HepG2 (cell line): ENCODE data around the gene SOX4. TPM values are rescaled to one million over a fixed set of nuclear protein-coding genes. Genes with fewer than 3 reads are reported as not detected.

Experiments
- AKNA ChIP-seq: sonication (generic); formaldehyde crosslinking; IDR thresholded peaks from 2 replicates; pipeline ENCODE4 v1.4.0; 2020; ENCODE audit warnings: missing genetic modification reagents, borderline replicate concordance
- ATRX ChIP-seq: sonication (generic); formaldehyde crosslinking; IDR thresholded peaks from 2 replicates; pipeline ENCODE4 v1.4.0; 2020; ENCODE audit warnings: missing genetic modification reagents, borderline replicate concordance
- GTF2F1 ChIP-seq: fragments of 150-350 bp; IDR thresholded peaks from 2 replicates; pipeline ENCODE4 v1.6.1; 2014; ENCODE audit warnings: low read length
- HHEX ChIP-seq: IDR thresholded peaks from 2 replicates; pipeline ENCODE4 v1.6.1; 2016; ENCODE audit warnings: control low read depth
- LBX2 ChIP-seq: sonication (generic); formaldehyde crosslinking; IDR thresholded peaks from 2 replicates; pipeline ENCODE4 v1.5.0; 2020; ENCODE audit warnings: missing genetic modification reagents, mild to moderate bottlenecking, borderline replicate concordance
- MLXIP ChIP-seq: sonication (generic); formaldehyde crosslinking; IDR thresholded peaks from 2 replicates; pipeline ENCODE4 v1.9.0; 2021; ENCODE audit warnings: missing genetic modification reagents, borderline replicate concordance
- MTA3 ChIP-seq: sonication (generic); formaldehyde crosslinking; IDR thresholded peaks from 2 replicates; pipeline ENCODE4 v1.4.0; 2020; ENCODE audit warnings: missing genetic modification reagents
- NFYB ChIP-seq: sonication (generic); formaldehyde crosslinking; IDR thresholded peaks from 2 replicates; pipeline ENCODE4 v1.4.0; 2020; ENCODE audit warnings: missing genetic modification reagents
- SRSF1 ChIP-seq: fragments of 200-400 bp; formaldehyde crosslinking; optimal IDR thresholded peaks from 2 replicates; pipeline ENCODE3; 2017; ENCODE audit warnings: mild to moderate bottlenecking, low read depth, low read length, moderate library complexity
- TOPORS ChIP-seq: sonication (generic); formaldehyde crosslinking; IDR thresholded peaks from 2 replicates; pipeline ENCODE4 v1.8.0; 2023; ENCODE audit warnings: mild to moderate bottlenecking, missing genetic modification reagents
- ZBTB33 ChIP-seq: sonication (generic); formaldehyde crosslinking; IDR thresholded peaks from 2 replicates; pipeline ENCODE4 v1.4.0; 2020; ENCODE audit warnings: missing genetic modification reagents
- ZMYM2 ChIP-seq: sonication (generic); formaldehyde crosslinking; IDR thresholded peaks from 2 replicates; pipeline ENCODE4 v1.8.0; 2022; ENCODE audit warnings: mild to moderate bottlenecking, missing genetic modification reagents
- ZNF569 ChIP-seq: sonication (generic); formaldehyde crosslinking; IDR thresholded peaks from 2 replicates; pipeline ENCODE4 v1.5.0; 2020; ENCODE audit warnings: mild to moderate bottlenecking, missing genetic modification reagents, moderate library complexity, borderline replicate concordance
- ZNF577 ChIP-seq: sonication (generic); formaldehyde crosslinking; IDR thresholded peaks from 2 replicates; pipeline ENCODE4 v1.4.0; 2020; ENCODE audit warnings: mild to moderate bottlenecking, low read depth, missing genetic modification reagents, borderline replicate concordance
- ZNF776 ChIP-seq: sonication (generic); formaldehyde crosslinking; IDR thresholded peaks from 2 replicates; pipeline ENCODE4 v1.4.0; 2020; ENCODE audit warnings: mild to moderate bottlenecking, missing genetic modification reagents
- ZNF780A ChIP-seq: sonication (generic); formaldehyde crosslinking; IDR thresholded peaks from 2 replicates; pipeline ENCODE4 v1.8.0; 2022; ENCODE audit warnings: mild to moderate bottlenecking, missing genetic modification reagents, moderate library complexity
- polyA plus RNA-seq, 8 experiments: library from polyadenylated mRNA; depleted of rRNA in 3 of 8; stranded (reverse) in 7 of 8; unstranded in 1 of 8; fragments of >200 nt; fragmentation: Illumina TruSeq in 4 of 8; extraction: Trizol in 4 of 8; gene quantifications; 2 replicates each; pipeline versions ENCODE4 v1.2.1 to v1.2.3, GENCODE V29; 2011 to 2016; ENCODE audit warnings: low read depth in 4 of 8, missing spikeins in 1 of 8, mixed read lengths in 1 of 8; ENCODE audit not compliant: insufficient read depth in 1 of 8
- total RNA-seq, 5 experiments: library from RNA; depleted of rRNA; stranded (reverse); fragments of >200 nt; fragmentation: Illumina TruSeq; extraction: Trizol; gene quantifications; 2 replicates each; pipeline ENCODE4 v1.2.3, GENCODE V29; 2016; ENCODE audit warnings: low read depth in 1 of 5
- TF ChIP-seq, protein P1 (sequence below): sonication (generic); formaldehyde crosslinking; IDR thresholded peaks from 2 replicates; pipeline ENCODE4 v1.8.1; 2023; ENCODE audit warnings: missing genetic modification reagents, inconsistent platforms, borderline replicate concordance

The SOX4 gene
- total and polyA plus RNA-seq, 2 of the 13 experiments (the other 11 are each of a cell fraction or from before 2014, with no cell fraction given) = 2.6 to 3.4 TPM

DNA sequence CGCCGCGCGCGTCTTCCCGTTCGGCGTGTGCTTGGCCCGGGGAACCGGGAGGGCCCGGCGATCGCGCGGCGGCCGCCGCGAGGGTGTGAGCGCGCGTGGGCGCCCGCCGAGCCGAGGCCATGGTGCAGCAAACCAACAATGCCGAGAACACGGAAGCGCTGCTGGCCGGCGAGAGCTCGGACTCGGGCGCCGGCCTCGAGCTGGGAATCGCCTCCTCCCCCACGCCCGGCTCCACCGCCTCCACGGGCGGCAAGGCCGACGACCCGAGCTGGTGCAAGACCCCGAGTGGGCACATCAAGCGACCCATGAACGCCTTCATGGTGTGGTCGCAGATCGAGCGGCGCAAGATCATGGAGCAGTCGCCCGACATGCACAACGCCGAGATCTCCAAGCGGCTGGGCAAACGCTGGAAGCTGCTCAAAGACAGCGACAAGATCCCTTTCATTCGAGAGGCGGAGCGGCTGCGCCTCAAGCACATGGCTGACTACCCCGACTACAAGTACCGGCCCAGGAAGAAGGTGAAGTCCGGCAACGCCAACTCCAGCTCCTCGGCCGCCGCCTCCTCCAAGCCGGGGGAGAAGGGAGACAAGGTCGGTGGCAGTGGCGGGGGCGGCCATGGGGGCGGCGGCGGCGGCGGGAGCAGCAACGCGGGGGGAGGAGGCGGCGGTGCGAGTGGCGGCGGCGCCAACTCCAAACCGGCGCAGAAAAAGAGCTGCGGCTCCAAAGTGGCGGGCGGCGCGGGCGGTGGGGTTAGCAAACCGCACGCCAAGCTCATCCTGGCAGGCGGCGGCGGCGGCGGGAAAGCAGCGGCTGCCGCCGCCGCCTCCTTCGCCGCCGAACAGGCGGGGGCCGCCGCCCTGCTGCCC lies 1.1 kb downstream of the SOX4 start (continued):
- TF ChIP-seq TOPORS (CRISPR knock-in tag) (no peak), ATRX (no peak), ZNF780A (CRISPR knock-in tag) (no peak), SRSF1 (no peak), GTF2F1 (no peak), NFYB (CRISPR knock-in tag) (no peak), HHEX (CRISPR knock-in tag) (no peak), ZNF577 (CRISPR knock-in tag) (no peak), ZBTB33 (no peak), LBX2 (CRISPR knock-in tag) (0 out of 2 replicates have a peak, but pooled peaks have one; percentile 49), MLXIP (CRISPR knock-in tag) (no peak), MTA3 (CRISPR knock-in tag) (no peak), ZMYM2 (CRISPR knock-in tag) (no peak), AKNA (CRISPR knock-in tag) (no peak), ZNF569 (CRISPR knock-in tag) (no peak), ZNF776 (CRISPR knock-in tag) (peak; percentile 71; the same call in 1 of the 2 replicates)
- TF ChIP-seq, protein P1, sequence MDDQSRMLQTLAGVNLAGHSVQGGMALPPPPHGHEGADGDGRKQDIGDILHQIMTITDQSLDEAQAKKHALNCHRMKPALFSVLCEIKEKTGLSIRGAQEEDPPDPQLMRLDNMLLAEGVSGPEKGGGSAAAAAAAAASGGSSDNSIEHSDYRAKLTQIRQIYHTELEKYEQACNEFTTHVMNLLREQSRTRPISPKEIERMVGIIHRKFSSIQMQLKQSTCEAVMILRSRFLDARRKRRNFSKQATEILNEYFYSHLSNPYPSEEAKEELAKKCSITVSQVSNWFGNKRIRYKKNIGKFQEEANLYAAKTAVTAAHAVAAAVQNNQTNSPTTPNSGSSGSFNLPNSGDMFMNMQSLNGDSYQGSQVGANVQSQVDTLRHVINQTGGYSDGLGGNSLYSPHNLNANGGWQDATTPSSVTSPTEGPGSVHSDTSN (CRISPR knock-in tag) = no peak
